Dermis blood vessel endothelial cell (primary cell): ENCODE data around the gene QDPR. TPM values are rescaled to one million over a fixed set of nuclear protein-coding genes. Genes with fewer than 3 reads are reported as not detected.

ENCODE experiments used
- total RNA-seq: library from RNA; depleted of rRNA; stranded (reverse); fragments of >200 nt; gene quantifications from 2 replicates; pipeline ENCODE4 v1.2.3, GENCODE V29; 2014

The QDPR gene
- total RNA-seq, 1 donor from 2014 or later = 15.1 TPM

Other genes with a start within 250 kb of the QDPR start
- not detected in 2 replicates for gene CLRN2, start 3.1 kb upstream of the QDPR start, total RNA-seq
- gene LAP3, start 65.1 kb upstream of the QDPR start, total RNA-seq = 217 and 395 TPM in 2 replicates
- gene MED28, start 102.6 kb upstream of the QDPR start, total RNA-seq = 11.4 TPM in 2 replicates